KMS-11 (cell line): ENCODE data around the gene ZKSCAN3.

Experiments
- H2AFZ ChIP-seq: fragments of 200-600 bp; sonication (generic); 2 replicates; pipeline ENCODE4 v1.6.1; 2016; ENCODE audit warnings: antibody characterized with exemption, mixed run types, low read depth
- H3K27ac ChIP-seq: fragments of 200-600 bp; sonication (generic); 2 replicates; pipeline ENCODE4 v1.6.1; 2016; ENCODE audit warnings: mild to moderate bottlenecking, mixed run types
- H3K27me3 ChIP-seq: fragments of 200-600 bp; sonication (generic); 2 replicates; pipeline ENCODE4 v1.6.1; 2017; ENCODE audit warnings: mild to moderate bottlenecking, low read depth, mixed run types, moderate library complexity; ENCODE audit not compliant: insufficient read depth
- H3K36me3 ChIP-seq: fragments of 200-600 bp; sonication (generic); 2 replicates; pipeline ENCODE4 v1.6.1; 2017; ENCODE audit warnings: mild to moderate bottlenecking, mixed run types; ENCODE audit not compliant: insufficient read depth
- H3K4me1 ChIP-seq: fragments of 200-600 bp; sonication (generic); 2 replicates; pipeline ENCODE4 v1.6.1; 2016; ENCODE audit warnings: mild to moderate bottlenecking, low read depth, mixed run types; ENCODE audit not compliant: poor library complexity, severe bottlenecking
- H3K4me2 ChIP-seq: fragments of 200-600 bp; sonication (generic); 2 replicates; pipeline ENCODE4 v1.7.0; 2016; ENCODE audit warnings: mild to moderate bottlenecking, mixed run types
- H3K4me3 ChIP-seq: fragments of 200-600 bp; sonication (generic); IDR thresholded peaks from 2 replicates; pipeline ENCODE4 v1.6.1; 2017; ENCODE audit warnings: low read depth, low read length, mixed read lengths; ENCODE audit not compliant: insufficient read depth
- H3K79me2 ChIP-seq: fragments of 200-600 bp; sonication (generic); 2 replicates; pipeline ENCODE4 v1.6.1; 2016; ENCODE audit warnings: low read depth, mixed run types; ENCODE audit not compliant: insufficient read depth
- H3K9ac ChIP-seq: fragments of 200-600 bp; sonication (generic); 2 replicates; pipeline ENCODE4 v1.6.1; 2016; ENCODE audit warnings: mild to moderate bottlenecking, mixed run types
- H4K20me1 ChIP-seq: fragments of 200-600 bp; sonication (generic); 2 replicates; pipeline ENCODE4 v1.6.1; 2016; ENCODE audit warnings: mild to moderate bottlenecking, mixed run types; ENCODE audit not compliant: insufficient read depth
- CTCF ChIP-seq: fragments of 200-600 bp; sonication (generic); conservative IDR thresholded peaks from 2 replicates; pipeline ENCODE4 v1.6.1; 2017; ENCODE audit warnings: low read depth, mild to moderate bottlenecking, antibody characterized with exemption, low read length, moderate library complexity, mixed read lengths

The ZKSCAN3 gene

GRCh38 chr6:28349344-28349891 lies 329 bp upstream of the ZKSCAN3 start:
- TF ChIP-seq CTCF = no peak
- H3K27ac ChIP-seq = peak overlapping the region; percentile 39; the same call in 1 of the 2 replicates

GRCh38 chr6:28351087-28351486 lies 1.3 kb downstream of the ZKSCAN3 start:
- H3K4me3 ChIP-seq = no peak overlapping the region
- H2AFZ ChIP-seq = no peak overlapping the region
- H3K27me3 ChIP-seq = no peaks in the 10 kb centered on the region
- H4K20me1 ChIP-seq = no peaks in the 10 kb centered on the region
- no peak overlapping the region for H3K9ac ChIP-seq
- H3K4me2 ChIP-seq = 0 out of 2 replicates have a peak overlapping the region, but pooled peaks have one; percentile 61
- TF ChIP-seq CTCF = no peak
- no peaks in the 10 kb centered on the region for H3K36me3 ChIP-seq
- peaks cover 17% of the 10 kb centered on the region for H3K4me1 ChIP-seq
- H3K79me2 ChIP-seq = peaks cover 3% of the 10 kb centered on the region; the same call in 1 of the 2 replicates
- no peak overlapping the region for H3K27ac ChIP-seq

More at GRCh38 chr6:28349344-28349891, 329 bp upstream of the ZKSCAN3 start:
- H3K36me3 ChIP-seq = no peaks in the 10 kb centered on the region
- no peaks in the 10 kb centered on the region for H3K27me3 ChIP-seq
- H3K4me2 ChIP-seq = peak overlapping the region; percentile 61
- H3K4me3 ChIP-seq = no peak overlapping the region
- H3K79me2 ChIP-seq = peaks cover 3% of the 10 kb centered on the region; the same call in 1 of the 2 replicates
- peaks cover 14% of the 10 kb centered on the region for H3K4me1 ChIP-seq
- no peaks in the 10 kb centered on the region for H4K20me1 ChIP-seq
- peak overlapping the region; percentile 94 for H2AFZ ChIP-seq
- peak overlapping the region; percentile 49; the same call in 1 of the 2 replicates for H3K9ac ChIP-seq

- Histone ChIP-seq H3K27me3 (no peaks in the 10 kb centered on the region), H3K9ac (no peak overlapping the region), H3K4me2 (no peak overlapping the region), H3K4me1 (peaks cover 20% of the 10 kb centered on the region), H3K4me3 (no peak overlapping the region), H3K27ac (no peak overlapping the region), H4K20me1 (no peaks in the 10 kb centered on the region), H3K79me2 (peaks cover 3% of the 10 kb centered on the region; the same call in 1 of the 2 replicates), H3K36me3 (no peaks in the 10 kb centered on the region), H2AFZ (no peak overlapping the region)
- no peak for TF ChIP-seq CTCF
Observed at GRCh38 chr6:28351493-28351925, 1.8 kb downstream of the ZKSCAN3 start.

GRCh38 chr6:28353356-28353755 lies 3.6 kb downstream of the ZKSCAN3 start:
- H3K4me3 ChIP-seq = no peak overlapping the region
- no peak overlapping the region for H2AFZ ChIP-seq
- no peaks in the 10 kb centered on the region for H4K20me1 ChIP-seq
- peaks cover 3% of the 10 kb centered on the region; the same call in 1 of the 2 replicates for H3K79me2 ChIP-seq
- H3K27me3 ChIP-seq = no peaks in the 10 kb centered on the region
- no peaks in the 10 kb centered on the region for H3K36me3 ChIP-seq
- no peak overlapping the region for H3K4me2 ChIP-seq
- H3K27ac ChIP-seq = no peak overlapping the region
- H3K9ac ChIP-seq = no peak overlapping the region
- TF ChIP-seq CTCF = no peak
- peaks cover 21% of the 10 kb centered on the region for H3K4me1 ChIP-seq
